GM12874 (cell line): ENCODE results near the gene SHE.
A peak's percentile ranks its signal among the peaks of the same experiment; 100 is the strongest.

ENCODE experiments used
- TF ChIP-seq, protein P1 (sequence below): IDR thresholded peaks from 2 replicates; pipeline ENCODE4 v1.5.1; 2011; ENCODE audit warnings: low read depth, mild to moderate bottlenecking, control low read depth, low read length, moderate library complexity; ENCODE audit not compliant: insufficient read depth

The SHE gene

DNA sequence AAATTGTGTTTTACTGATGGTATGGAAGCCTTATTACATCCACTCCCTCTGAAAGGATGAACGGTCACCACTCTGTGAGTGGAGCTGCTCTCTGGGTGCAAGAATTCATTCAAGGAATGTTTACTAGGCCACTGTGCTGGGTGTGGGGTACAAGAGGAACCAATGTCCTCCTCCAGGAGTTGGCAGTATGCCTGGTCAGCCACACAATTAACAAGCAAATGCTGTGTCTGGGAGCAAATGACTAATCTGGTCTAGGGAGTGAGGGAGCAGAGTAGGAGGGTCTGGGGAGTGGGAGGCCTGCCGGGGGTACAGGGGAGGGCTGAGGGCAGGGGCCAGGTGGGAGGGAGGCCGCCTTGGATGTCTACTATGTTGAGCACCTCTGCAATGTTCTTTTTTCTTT lies 27.4 kb downstream of the SHE start:
- TF ChIP-seq, protein P1, sequence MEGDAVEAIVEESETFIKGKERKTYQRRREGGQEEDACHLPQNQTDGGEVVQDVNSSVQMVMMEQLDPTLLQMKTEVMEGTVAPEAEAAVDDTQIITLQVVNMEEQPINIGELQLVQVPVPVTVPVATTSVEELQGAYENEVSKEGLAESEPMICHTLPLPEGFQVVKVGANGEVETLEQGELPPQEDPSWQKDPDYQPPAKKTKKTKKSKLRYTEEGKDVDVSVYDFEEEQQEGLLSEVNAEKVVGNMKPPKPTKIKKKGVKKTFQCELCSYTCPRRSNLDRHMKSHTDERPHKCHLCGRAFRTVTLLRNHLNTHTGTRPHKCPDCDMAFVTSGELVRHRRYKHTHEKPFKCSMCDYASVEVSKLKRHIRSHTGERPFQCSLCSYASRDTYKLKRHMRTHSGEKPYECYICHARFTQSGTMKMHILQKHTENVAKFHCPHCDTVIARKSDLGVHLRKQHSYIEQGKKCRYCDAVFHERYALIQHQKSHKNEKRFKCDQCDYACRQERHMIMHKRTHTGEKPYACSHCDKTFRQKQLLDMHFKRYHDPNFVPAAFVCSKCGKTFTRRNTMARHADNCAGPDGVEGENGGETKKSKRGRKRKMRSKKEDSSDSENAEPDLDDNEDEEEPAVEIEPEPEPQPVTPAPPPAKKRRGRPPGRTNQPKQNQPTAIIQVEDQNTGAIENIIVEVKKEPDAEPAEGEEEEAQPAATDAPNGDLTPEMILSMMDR, result no peak

DNA sequence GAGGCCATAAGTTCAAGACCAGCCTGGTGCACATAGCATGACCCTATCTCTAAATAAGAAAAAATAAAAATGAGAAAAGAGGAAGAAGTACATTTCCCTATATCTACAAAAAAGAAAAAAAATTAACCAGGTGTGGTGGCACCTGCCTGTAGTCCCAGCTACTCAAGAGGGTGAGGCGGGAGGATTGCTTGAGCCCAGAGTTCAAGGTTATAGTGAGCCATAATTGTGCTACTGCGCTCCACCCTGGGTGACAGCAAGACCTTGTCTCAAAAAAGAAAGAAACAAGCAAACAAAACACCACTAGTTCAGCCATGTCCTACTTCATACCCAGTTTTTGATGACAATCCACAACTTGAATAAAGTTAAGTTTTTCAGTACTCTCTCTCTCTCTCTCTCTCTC lies 30.9 kb downstream of the SHE start:
- TF ChIP-seq, protein P1, result no peak

DNA sequence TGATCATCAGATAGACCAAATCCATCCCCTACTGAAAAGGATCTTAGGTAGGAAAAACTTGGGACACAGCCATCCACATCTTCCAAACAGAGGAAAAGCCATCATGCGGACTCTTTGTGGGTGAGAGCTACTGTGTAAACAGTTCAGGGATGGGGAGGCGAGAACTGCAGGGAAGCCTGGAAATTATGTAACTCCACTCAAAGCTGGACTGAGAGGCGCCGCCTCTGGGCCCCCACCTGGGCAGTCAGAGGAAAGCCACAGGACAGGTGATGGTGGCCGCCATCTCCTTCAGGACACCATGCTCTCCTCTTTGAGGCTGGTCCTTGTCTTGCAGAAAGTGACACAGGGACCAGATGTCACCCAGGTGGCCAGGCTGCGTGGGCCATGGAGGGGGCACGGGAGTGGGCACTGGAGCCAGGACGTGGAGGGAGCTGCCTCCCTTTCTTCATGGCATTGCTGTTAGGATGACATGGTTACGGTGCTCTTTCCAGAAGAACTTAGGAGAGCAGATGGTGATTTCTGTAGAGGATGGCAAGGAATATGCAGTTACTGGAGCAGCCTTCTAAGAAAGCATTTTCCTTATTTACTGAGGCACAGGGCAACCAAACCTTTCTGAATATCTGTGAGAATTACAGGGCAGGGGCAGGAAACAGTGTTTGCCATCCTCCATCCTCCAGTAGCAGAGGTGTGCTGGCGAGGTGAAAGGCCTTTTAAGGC lies 32.2 kb downstream of the SHE start:
- TF ChIP-seq, protein P1, result no peak

DNA sequence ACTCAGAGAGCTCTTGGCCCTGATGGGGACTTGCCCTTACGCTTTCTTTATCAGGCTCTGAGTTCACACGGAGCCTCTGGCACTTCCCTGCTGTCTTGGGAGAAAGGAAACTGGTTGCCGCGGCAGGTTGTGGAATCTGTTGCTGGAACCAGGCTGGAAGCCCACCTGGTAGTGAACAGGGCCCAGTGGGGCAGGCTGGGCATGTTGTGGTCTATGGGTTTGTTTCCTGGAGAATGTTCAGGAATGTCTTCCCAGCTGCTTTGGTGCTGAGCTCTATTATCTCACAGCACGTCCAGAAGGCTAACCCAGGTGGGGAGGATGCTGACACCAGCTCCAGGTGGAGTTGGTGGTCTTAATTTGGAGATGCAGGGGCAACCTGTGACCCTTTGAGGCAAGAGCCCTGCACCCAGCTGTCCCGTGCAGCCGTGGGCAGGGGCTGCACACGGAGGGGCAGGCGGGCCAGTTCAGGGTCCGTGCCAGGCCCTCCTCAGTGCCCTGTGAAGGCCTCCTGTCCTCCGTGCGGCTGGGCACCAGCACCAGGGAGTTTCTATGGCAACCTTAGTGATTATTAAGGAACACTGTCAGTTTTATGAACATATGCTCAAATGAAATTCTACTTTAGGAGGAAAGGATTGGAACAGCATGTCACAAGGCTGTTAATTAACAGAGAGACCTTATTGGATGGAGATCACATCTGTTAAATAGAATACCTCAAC lies 33.5 kb downstream of the SHE start:
- TF ChIP-seq, protein P1, result no peak

DNA sequence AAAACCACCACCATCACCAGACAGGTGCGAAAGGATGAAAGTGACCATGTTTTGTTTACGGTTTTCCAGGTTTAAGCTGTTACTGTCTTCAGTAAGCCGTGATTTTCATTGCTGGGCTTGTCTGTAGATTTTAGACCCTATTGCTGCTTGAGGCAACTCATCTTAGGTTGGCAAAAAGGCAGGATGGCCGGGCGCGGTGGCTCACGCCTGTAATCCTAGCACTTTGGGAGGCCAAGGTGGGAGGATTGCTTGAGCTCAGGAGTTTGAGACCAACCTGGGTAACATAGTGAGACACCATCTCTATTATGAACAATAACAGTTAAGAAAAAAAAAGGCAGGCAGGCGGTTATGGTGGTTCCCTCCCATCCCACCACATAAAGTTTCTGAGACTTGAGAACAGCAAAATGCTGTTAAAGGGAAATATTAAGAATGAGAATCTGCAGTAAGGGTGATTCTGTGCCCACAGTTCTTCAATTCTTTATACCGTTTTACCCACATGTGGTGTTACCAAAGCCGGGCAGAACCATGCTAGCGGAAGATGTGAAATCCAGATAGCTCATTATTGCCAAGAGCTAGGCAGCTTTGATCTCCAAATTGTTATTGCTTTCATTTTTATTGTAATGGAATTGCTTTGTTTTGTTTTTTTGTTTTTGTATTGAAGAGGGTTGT lies 34.6 kb downstream of the SHE start:
- TF ChIP-seq, protein P1, result no peak

DNA sequence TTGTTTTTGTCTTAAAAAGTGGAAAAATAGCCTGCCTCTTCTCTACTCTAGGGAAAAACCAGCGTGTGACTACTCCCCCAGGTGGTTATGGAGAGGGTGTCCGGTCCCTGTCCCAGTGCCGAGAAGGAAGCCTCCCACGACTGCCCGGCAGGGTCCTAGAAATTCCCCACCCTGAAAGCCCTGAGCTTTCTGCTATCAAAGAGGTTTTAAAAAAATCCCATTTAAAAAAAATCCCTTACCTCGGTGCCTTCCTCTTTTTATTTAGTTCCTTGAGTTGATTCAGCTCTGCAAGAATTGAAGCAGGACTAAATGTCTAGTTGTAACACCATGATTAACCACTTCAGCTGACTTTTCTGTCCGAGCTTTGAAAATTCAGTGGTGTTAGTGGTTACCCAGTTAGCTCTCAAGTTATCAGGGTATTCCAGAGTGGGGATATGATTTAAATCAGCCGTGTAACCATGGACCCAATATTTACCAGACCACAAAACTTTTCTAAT lies 35.2 kb downstream of the SHE start:
- TF ChIP-seq, protein P1, result peak; percentile 29; the same call in 1 of the 2 replicates

DNA sequence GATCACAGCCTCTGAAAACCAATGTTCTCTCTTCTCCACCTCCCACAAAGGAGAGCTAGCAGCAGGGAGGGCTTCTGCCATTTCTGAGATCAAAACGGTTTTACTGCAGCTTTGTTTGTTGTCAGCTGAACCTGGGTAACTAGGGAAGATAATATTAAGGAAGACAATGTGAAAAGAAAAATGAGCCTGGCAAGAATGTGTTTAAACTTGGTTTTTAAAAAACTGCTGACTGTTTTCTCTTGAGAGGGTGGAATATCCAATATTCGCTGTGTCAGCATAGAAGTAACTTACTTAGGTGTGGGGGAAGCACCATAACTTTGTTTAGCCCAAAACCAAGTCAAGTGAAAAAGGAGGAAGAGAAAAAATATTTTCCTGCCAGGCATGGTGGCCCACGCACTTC lies 36.0 kb downstream of the SHE start:
- TF ChIP-seq, protein P1, result no peak
